Measurements from ENCODE around the gene RBM47.
"Not testable (repeated sequence)": the region's sequence is repeated elsewhere in the genome, so short reads cannot be mapped to it uniquely, and the experiment has no call there.

RBM47 gene

GRCh38 chr4:40585201-40585799, 44.4 kb downstream of the RBM47 start:
- no peak for DNase-seq

DNA sequence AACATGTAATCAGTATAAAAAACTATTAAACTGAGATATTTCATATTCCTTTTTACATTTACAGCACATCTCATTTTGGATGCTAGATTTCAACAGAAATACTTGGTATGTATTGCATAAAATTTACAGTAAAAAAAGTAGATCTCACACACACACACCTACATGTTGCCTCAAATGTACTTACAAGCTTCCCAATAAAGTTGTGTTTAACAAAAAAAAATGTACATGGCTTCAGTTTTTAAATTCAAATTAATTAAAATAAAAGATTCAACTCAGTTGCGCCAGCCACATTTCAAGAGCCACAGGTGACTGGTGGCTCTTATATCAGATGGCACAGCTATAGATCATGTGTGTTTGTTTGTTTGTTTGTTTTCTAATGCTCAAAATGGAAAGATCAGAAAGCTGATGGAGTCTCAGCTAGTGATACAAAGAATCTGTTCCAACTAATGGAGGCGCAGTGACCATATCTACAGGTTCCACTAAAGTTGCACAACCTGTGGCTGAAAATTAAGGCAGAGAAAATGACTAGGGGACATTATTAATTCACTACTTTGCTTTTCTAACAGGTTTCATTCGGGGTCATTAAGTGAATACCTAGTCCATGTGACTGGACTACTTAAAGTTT, 45.0 kb downstream of the RBM47 start:
- DNase-seq, result no peak

DNA sequence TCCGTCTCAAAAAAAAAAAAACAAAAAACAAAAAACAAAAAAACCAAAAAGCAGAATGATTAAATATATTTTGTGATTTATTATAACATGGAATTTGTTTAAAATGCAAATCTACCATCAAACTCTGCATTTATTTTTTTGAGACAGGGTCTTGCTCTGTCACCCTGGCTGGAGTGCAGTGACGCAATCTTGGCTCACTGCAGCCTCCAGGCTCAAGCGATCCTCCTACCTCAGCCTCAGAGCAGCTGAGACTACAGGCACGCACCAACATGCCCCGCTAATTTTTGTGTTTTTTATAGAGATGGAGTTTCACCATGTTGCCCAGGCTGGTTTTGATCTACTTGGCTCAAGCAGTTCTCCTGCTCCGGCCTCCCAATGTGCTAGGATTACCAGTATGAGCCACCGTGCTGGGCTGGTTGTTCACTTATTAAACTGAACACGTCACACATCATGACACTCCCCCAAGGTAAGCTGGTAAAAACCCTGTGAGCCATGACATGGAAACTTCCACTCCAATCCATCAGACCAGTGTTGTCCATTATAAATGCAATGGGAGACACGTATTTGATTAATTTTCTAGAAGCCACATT, 45.7 kb downstream of the RBM47 start:
- DNase-seq, result no peak

DNA sequence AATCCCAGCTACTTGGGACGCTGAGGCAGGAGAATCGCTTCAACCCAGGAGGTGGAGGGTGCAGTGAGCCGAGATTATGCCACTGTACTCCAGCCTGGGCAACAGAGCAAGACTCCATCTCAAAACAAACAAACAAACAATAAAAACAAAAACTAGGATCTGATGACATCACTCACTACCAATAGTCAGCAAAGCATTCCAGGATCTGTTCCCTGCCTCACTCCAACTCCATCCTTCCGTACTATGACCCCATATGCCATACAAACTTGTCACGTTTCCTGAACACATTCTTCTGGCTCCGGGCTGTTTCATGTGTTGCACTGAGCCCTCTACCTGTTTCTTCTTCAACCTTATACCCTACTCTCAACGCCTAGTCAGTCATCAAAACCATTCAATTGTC, 47.3 kb downstream of the RBM47 start:
- no peak for DNase-seq

DNA sequence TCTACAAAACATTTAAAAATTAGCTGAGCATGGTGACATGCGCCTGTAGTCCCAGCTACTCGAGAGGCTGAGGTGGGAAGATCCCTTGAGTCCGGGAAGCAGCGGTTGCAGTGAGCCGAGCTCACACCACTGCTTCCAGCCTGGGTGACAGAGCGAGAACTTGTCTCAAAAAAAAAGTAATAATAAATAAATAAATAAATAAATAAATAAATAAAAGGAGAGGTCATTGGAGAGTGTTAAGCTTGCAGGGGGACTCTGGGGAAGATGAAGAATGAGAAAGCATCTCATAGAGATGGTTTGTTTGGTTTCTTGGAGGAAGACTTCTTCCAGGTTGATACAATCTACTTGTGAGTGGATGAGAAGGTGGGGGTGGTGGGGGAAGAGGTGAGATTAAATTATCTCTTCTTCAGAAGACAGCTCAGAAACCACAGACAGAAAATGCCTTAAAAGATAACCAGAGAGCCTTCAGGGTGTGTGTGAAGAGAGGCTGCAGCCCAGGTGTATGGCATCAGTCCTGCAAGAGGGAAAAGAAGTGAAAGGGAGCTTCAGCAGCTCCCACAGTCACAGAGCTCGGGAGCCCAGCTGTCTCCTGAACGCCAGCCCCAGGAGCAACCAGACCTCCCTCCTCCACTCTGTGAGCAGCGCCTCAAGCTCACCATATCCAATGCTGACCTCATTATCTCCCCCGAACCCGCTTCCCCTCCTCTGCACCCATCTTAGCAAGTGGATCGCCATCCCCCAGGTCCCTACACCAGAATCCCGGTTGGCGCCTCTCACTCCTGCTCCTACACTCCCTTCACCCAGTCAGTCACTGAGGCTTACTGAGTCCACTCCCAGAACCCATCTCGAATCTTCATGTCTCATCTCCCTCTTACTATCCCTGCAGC, 48.2 kb downstream of the RBM47 start:
- no peak for DNase-seq

GRCh38 chr4:40579983-40580382, 49.7 kb downstream of the RBM47 start:
- no peak for DNase-seq

- no peak for DNase-seq
Measured at GRCh38 chr4:40577588-40578253, 51.9 kb downstream of the RBM47 start.

GRCh38 chr4:40576651-40577480, 52.8 kb downstream of the RBM47 start:
- DNase-seq, result no peak

- no peak for DNase-seq
Measured at GRCh38 chr4:40575846-40576245, 53.8 kb downstream of the RBM47 start.

DNA sequence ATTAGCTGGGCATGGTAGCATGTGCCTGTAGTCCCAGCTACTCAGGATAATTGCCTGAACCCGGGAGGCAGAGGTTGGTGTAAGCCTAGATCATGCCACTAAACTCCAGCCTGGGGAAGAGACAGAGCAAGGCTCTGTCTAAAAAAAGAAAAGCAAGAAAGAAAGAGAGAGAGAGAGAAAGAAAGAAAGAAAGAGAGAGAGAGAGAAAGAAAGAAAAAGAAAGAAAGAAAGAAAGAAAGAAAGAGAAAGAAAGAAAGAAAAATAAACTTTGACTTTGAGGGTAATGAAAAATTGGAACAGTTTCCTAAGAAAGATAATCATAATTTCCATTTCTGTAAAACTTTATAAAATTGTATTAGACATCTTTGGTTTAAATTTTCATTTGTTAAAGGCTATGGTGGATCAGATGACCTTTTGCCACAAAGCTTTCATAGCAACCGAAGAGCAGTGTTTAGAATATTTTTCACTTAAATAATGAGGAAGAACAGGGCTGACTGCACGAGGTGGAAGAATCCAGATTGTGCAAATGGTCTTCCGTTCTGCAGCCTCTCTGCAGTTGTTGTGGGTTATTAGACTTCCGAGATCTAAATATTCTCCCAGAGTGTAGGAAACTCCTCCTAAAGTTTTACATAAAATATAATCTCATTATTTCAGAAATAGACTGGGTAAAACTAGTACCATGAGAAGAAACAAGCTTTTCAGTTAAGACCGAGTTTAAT, 55.9 kb downstream of the RBM47 start:
- DNase-seq, result no peak

GRCh38 chr4:40572692-40573310, 56.9 kb downstream of the RBM47 start:
- DNase-seq, result no peak

DNA sequence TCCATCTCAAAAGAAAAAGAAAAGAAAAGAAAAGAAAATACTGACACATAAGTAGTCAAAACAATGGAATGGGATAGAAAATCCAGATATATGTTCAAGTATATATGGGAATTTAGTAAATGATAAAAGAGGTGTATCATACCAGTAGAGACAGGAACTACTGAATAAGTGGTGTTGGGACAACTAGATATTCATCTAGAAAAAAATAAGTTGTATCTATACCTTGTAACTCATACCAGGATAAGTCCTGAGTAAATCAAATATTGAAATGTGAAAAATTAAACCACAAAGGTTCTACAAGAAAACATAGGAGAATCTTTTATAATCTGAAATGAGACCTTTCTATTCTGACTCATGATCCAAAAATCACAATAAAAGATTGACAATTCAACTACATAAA, 58.5 kb downstream of the RBM47 start:
- no peak for DNase-seq

- no peak for DNase-seq
Measured at GRCh38 chr4:40570348-40571077, 59.2 kb downstream of the RBM47 start.

- DNase-seq, result no peak
Measured at GRCh38 chr4:40564815-40565483, 64.7 kb downstream of the RBM47 start.

DNA sequence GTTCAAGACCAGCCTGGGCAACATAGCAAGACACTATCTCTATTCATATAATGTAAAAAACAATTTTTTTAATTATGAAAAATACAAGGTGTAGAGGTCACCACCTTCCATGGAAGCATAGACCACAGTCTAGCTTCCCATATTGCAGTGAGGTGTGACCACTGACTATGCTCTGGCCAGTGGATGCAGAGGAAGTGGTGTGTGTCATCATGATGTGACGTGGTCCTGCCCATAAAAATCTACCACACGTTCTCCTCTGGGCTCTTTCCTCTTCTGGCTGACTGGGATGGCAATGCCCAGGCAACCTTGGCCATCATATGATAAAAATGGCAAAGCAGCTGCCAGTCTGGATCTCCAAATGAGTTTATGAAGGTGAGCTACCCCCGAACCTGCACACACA, 65.7 kb downstream of the RBM47 start:
- no peak for DNase-seq

GRCh38 chr4:40563401-40563800, 66.3 kb downstream of the RBM47 start:
- DNase-seq, result no peak

GRCh38 chr4:40562681-40563080, 67.0 kb downstream of the RBM47 start:
- DNase-seq, result no peak

GRCh38 chr4:40562208-40562607, 67.5 kb downstream of the RBM47 start:
- no peak for DNase-seq

DNA sequence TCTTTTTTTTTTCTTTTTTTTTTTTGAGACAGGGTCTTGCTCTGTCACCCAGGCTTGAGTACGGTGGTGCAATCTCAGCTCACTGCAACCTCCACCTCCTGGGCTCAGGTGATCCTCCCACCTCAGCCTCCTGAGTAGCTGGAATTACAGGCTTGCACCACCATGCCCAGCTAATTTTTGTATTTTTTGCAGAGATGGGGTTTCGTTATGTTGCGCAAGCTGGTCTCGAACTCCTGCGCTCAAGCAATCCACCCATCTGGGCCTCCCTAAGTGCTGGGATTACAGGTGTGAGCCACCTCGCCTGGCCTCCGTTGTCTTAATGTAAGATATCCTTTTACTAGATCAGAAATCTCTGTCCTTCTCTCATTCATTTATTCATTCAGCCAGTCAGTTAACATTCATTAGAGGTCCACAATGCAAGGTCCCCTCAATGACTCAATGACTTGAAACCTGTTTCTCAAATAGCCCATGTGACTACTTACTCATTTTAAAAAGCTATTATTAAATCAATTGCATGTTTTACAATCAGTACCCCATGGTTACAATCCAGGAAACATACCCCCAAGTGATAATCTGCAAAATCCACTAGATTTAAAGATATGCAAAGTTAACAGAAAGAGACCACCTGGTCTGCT, 68.0 kb downstream of the RBM47 start:
- DNase-seq, result not testable (repeated sequence)

Data from NCI-H1417 treated with DMSO at 0.1 percent for 48 hours (cell line).